GM13977 (cell line): ENCODE measurements around the gene GPC5.
A peak's percentile ranks its signal among the peaks of the same experiment; 100 is the strongest.

Experiments
- DNase-seq: peaks from one replicate; pipeline ENCODE4 v3.0.0; 2012; ENCODE audit warnings: low spot score
- in situ Hi-C: fragments of 300-500 bp; cut with MboI; formaldehyde crosslinking; loops from one replicate; pipeline ENCODE4 v1.12.0; 2022; ENCODE audit warnings: low sequenced_read_pairs, low pct_unique_long_range_greater_than_20kb, mixed read lengths, inconsistent platforms; ENCODE audit not compliant: unreplicated experiment
- TF ChIP-seq, protein P1 (sequence below): IDR thresholded peaks from 2 replicates; pipeline ENCODE4 v1.5.1; 2012; ENCODE audit warnings: mild to moderate bottlenecking, control low read depth; ENCODE audit not compliant: insufficient read depth; ENCODE audit errors: extremely low read depth, missing control alignments

Gene GPC5

DNA sequence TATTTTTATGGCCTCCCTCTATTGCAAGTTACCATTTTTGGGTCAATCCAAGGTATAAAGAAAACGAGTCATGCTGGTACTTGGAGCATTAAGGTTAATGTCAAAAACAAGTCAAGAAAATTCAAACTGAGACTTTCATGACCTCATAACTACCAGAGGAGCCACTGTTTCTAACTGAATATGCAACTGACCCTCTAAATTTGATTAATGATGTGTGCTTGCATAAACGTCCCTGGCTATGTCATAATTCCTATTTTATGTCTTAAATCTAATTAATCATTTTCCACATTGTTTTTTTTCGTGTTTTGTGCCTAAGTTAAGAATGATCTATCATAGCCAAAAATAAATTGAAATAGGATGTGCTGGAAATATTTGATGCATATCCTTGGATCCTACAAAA, 1431.5 kb downstream of the GPC5 start:
- TF ChIP-seq, protein P1, sequence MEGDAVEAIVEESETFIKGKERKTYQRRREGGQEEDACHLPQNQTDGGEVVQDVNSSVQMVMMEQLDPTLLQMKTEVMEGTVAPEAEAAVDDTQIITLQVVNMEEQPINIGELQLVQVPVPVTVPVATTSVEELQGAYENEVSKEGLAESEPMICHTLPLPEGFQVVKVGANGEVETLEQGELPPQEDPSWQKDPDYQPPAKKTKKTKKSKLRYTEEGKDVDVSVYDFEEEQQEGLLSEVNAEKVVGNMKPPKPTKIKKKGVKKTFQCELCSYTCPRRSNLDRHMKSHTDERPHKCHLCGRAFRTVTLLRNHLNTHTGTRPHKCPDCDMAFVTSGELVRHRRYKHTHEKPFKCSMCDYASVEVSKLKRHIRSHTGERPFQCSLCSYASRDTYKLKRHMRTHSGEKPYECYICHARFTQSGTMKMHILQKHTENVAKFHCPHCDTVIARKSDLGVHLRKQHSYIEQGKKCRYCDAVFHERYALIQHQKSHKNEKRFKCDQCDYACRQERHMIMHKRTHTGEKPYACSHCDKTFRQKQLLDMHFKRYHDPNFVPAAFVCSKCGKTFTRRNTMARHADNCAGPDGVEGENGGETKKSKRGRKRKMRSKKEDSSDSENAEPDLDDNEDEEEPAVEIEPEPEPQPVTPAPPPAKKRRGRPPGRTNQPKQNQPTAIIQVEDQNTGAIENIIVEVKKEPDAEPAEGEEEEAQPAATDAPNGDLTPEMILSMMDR, result no peak
- no peak for DNase-seq
- in situ Hi-C loops, result no loop called here

DNA sequence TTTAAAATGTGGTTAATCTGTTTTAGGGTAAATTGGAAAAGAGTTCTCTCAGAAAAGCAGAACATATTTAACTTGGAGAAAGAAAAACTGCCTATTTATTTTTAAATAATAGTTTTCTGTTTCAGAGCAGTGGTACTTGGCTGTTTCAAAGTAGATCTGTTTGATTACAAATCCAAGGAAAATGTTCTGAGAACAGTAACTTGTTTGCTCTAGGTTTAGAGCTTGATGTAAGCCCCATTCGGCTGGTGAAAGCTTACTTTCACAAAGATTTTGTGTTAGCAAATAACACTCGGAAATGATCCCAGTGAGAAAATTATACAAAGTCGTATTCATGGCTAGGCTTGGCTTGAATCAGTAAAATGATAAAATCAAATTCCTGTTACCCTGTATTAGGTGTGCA, 1432.4 kb downstream of the GPC5 start:
- DNase-seq, result no peak
- TF ChIP-seq, protein P1, result no peak
- in situ Hi-C loops, result no loop called here

DNA sequence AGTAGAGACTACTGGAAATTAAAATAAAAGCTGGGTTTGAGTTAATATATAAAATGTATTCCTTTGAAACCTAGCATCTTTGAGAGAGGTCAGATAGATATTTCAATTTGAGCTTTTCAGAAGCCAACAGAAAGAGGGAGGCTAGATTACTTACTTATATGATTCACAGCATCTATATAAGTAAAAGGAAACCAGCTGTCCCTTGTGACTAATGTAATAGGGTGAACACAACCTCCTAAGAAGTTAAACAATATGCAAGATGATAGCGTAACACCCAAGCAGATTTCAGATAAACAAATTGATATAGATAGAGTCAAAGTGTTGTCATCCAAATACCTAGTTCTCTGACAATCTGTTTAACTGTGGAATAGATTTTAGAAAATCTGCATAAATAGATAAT, 1434.7 kb downstream of the GPC5 start:
- TF ChIP-seq, protein P1, result no peak
- no peak for DNase-seq
- in situ Hi-C loops, result no loop called here

DNA sequence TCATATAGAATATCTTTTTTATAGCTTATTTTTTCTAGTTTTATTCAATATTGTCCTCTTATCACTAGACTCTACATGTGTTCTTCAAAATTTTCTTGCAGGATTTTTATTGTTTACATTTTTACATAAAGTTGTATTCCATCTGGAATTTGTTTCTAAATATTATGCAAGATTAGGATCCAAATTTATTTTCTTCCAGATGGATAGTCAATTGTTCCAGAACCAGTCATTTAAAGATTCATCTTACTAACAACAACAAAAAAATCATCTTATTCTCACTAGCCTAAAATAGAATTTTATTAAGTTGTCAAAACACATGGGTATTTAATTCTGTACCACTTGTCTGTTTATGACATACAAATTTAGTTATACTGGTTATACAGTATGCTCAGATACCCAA, 1437.8 kb downstream of the GPC5 start:
- TF ChIP-seq, protein P1, result no peak
- in situ Hi-C loops, result no loop called here
- no peak for DNase-seq

DNA sequence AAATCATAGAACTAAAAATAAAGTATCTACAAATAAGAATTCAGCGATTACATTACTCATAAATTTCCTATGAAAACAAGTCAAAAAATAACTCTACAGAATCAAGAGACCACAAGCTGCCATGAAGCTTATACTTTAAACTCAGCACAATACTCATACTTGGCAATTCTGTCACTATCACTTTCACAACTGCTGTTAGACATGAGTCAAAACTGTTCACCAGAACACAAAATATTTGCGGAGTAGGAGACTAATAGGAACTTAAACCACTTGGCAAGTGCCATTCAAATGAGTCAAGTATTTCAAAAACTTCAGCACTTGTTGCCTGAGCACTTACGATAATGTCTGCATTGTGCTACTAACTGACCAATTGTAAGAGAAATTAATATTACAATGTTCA, 1440.4 kb downstream of the GPC5 start:
- peak; percentile 8 for DNase-seq
- TF ChIP-seq, protein P1, result no peak
- in situ Hi-C loops, result no loop called here

DNA sequence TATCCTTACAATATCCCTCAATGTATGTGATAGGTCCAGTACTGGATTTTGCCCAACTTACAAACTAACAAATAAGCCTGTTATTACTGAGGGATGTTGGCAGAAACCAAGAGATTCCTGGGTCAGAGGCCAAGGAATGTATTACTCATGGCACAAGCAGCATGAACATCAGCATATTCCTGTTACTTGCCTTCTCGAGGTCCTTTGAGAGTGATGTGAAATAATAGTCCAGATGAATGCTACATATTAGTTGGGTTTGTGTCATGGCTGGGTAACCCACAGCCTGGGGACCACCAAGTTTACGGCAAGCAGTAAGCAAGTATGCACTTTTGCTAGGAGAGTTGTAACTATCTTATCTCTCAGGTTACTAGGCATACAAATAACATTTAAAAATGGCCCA, 1443.7 kb downstream of the GPC5 start:
- DNase-seq, result no peak

More for the DNA sequence above, 1443.7 kb downstream of the GPC5 start:
- TF ChIP-seq, protein P1, result no peak
- in situ Hi-C loops, result no loop called here
